CD8-positive, alpha-beta memory T cell (primary cell): ENCODE data around the gene DPY19L3. TPM values are rescaled to one million over a fixed set of nuclear protein-coding genes. Genes with fewer than 3 reads are reported as not detected.
A peak's percentile ranks its signal among the peaks of the same experiment; 100 is the strongest.
"Not testable (repeated sequence)": the region's sequence is repeated elsewhere in the genome, so short reads cannot be mapped to it uniquely, and the experiment has no call there.

ENCODE experiments used
- CTCF ChIA-PET: fragments of 350-600 bp; sonication (Branson Sonifier 250); formaldehyde crosslinking; loops from one replicate; lab custom pipeline; 2021; ENCODE audit warnings: antibody characterized with exemption; lab: Charles Lee
- POLR2A ChIA-PET: fragments of 350-600 bp; sonication (Branson Sonifier 250); formaldehyde crosslinking; loops from one replicate; lab custom pipeline; 2021; ENCODE audit warnings: antibody characterized with exemption; lab: Charles Lee
- DNase-seq, 5 donors: peaks; one replicate each; pipeline versions ENCODE4 v3.0.0 to v3.0.0-alpha.2; 2020 to 2022; ENCODE audit warnings: mixed read lengths in 1 of 5
- H3K27ac ChIP-seq: one replicate; pipeline ENCODE4 v1.7.0; 2013; ENCODE audit warnings: low read depth, mild to moderate bottlenecking, low read length, moderate library complexity
- H3K27me3 ChIP-seq: 2 replicates; pipeline ENCODE4 v1.7.0; 2013; ENCODE audit warnings: low read length, mild to moderate bottlenecking; ENCODE audit not compliant: insufficient read depth, poor library complexity, severe bottlenecking
- H3K36me3 ChIP-seq: 2 replicates; pipeline ENCODE4 v1.7.0; 2013; ENCODE audit warnings: mild to moderate bottlenecking, low read length, moderate library complexity; ENCODE audit not compliant: insufficient read depth
- H3K4me1 ChIP-seq: 2 replicates; pipeline ENCODE4 v1.7.0; 2013; ENCODE audit warnings: mild to moderate bottlenecking, low read length, moderate library complexity; ENCODE audit not compliant: insufficient read depth
- H3K4me3 ChIP-seq: 2 replicates; pipeline ENCODE4 v1.7.0; 2013; ENCODE audit warnings: mild to moderate bottlenecking, low read length
- H3K9me3 ChIP-seq: 2 replicates; pipeline ENCODE4 v1.7.0; 2013; ENCODE audit warnings: mild to moderate bottlenecking, low read length
- H3K27ac Mint-ChIP-seq, 8 donors: one replicate each; pipeline ENCODE4 v1.8.0; 2020 to 2021; ENCODE audit warnings: mixed read lengths in 8 of 8, mild to moderate bottlenecking in 6 of 8, inconsistent platforms in 3 of 8, moderate library complexity in 3 of 8
- H3K27me3 Mint-ChIP-seq, 2 donors: one replicate each; pipeline ENCODE4 v1.8.0; 2020 to 2021; ENCODE audit warnings: mixed read lengths in 2 of 2, mild to moderate bottlenecking in 1 of 2, moderate library complexity in 1 of 2
- H3K36me3 Mint-ChIP-seq, 3 donors: one replicate each; pipeline ENCODE4 v1.8.0; 2020 to 2021; ENCODE audit warnings: mixed read lengths in 3 of 3, inconsistent platforms in 1 of 3, mild to moderate bottlenecking in 1 of 3
- H3K4me1 Mint-ChIP-seq, 3 donors: one replicate each; pipeline ENCODE4 v1.8.0; 2020 to 2021; ENCODE audit warnings: mixed read lengths in 3 of 3, inconsistent platforms in 1 of 3, mild to moderate bottlenecking in 1 of 3
- H3K4me3 Mint-ChIP-seq, 7 donors: one replicate each; pipeline ENCODE4 v1.8.0; 2020 to 2021; ENCODE audit warnings: mixed read lengths in 7 of 7, mild to moderate bottlenecking in 6 of 7, moderate library complexity in 4 of 7, inconsistent platforms in 2 of 7
- H3K9me3 Mint-ChIP-seq, 5 donors: one replicate each; pipeline ENCODE4 v1.8.0; 2020 to 2022; ENCODE audit warnings: mixed read lengths in 5 of 5, mild to moderate bottlenecking in 3 of 5, moderate library complexity in 2 of 5, inconsistent platforms in 1 of 5
- polyA plus RNA-seq: library from polyadenylated mRNA; unstranded; fragments of 300-500 nt; fragmentation: Illumina TruSeq; gene quantifications from one replicate; pipeline ENCODE4 v1.2.3, GENCODE V29; 2021
- total RNA-seq, 2 experiments: library from RNA; stranded (reverse); gene quantifications; one replicate each; pipeline ENCODE4 v1.2.3, GENCODE V29; 2021

Gene DPY19L3
- total and polyA plus RNA-seq, 3 experiments from 2014 or later: 2.7 to 25.0 (median 21.6) TPM

- no peaks in the 10 kb centered on the region for H3K9me3 Mint-ChIP-seq
- DNase-seq: no peak
- no peaks in the 10 kb centered on the region for H3K4me1 Mint-ChIP-seq
- H3K4me1 ChIP-seq: no peaks in the 10 kb centered on the region
- no peaks in the 10 kb centered on the region for H3K36me3 ChIP-seq
- H3K4me3 Mint-ChIP-seq: no peak overlapping the region
- no peak overlapping the region for H3K4me3 ChIP-seq
- H3K27ac ChIP-seq: no peak overlapping the region
- no peak overlapping the region for H3K27ac Mint-ChIP-seq
- peaks cover 15 to 43% (median 29%) of the 10 kb centered on the region in 3 donors for H3K36me3 Mint-ChIP-seq
- CTCF ChIA-PET: no interaction called here
- no peaks in the 10 kb centered on the region for H3K9me3 ChIP-seq
- no peaks in the 10 kb centered on the region for H3K27me3 Mint-ChIP-seq
- H3K27me3 ChIP-seq: no peaks in the 10 kb centered on the region
- POLR2A ChIA-PET: no interaction called here
These were observed 9.7 kb downstream of the DPY19L3 start for GRCh38 chr19:32415246-32415645.

GRCh38 chr19:32415669-32416068 lies 10.1 kb downstream of the DPY19L3 start:
- POLR2A ChIA-PET: no interaction called here

GRCh38 chr19:32416749-32417456 lies 11.3 kb downstream of the DPY19L3 start:
- Mint-ChIP-seq H3K9me3 (no peaks in the 10 kb centered on the region), H3K27ac (no peak overlapping the region), H3K36me3 (peaks cover 15 to 32% (median 25%) of the 10 kb centered on the region in 3 donors), H3K4me1 (peaks cover 4 to 5% (median 5%) of the 10 kb centered on the region in 3 donors), H3K4me3 (no peak overlapping the region), H3K27me3 (no peaks in the 10 kb centered on the region)
- POLR2A ChIA-PET: no interaction called here
- CTCF ChIA-PET: no interaction called here
- H3K36me3 ChIP-seq: no peaks in the 10 kb centered on the region
- peaks cover 5% of the 10 kb centered on the region for H3K4me1 ChIP-seq
- H3K27ac ChIP-seq: no peak overlapping the region
- no peak overlapping the region for H3K4me3 ChIP-seq
- no peaks in the 10 kb centered on the region for H3K9me3 ChIP-seq
- H3K27me3 ChIP-seq: no peaks in the 10 kb centered on the region
- DNase-seq: no peak

More at GRCh38 chr19:32415669-32416068, 10.1 kb downstream of the DPY19L3 start:
- no peaks in the 10 kb centered on the region for H3K27me3 ChIP-seq
- CTCF ChIA-PET: no interaction called here
- Mint-ChIP-seq H3K36me3 (peaks cover 15 to 43% (median 29%) of the 10 kb centered on the region in 3 donors), H3K27me3 (no peaks in the 10 kb centered on the region), H3K27ac (no peak overlapping the region), H3K4me1 (no peaks in the 10 kb centered on the region), H3K4me3 (no peak overlapping the region), H3K9me3 (no peaks in the 10 kb centered on the region)
- H3K9me3 ChIP-seq: no peaks in the 10 kb centered on the region
- H3K4me3 ChIP-seq: no peak overlapping the region
- H3K36me3 ChIP-seq: no peaks in the 10 kb centered on the region
- no peak overlapping the region for H3K27ac ChIP-seq
- no peaks in the 10 kb centered on the region for H3K4me1 ChIP-seq
- DNase-seq: no peak

- ChIA-PET CTCF (no interaction called here), POLR2A (no interaction called here)
- Histone ChIP-seq H3K4me3 (no peak overlapping the region), H3K27ac (no peak overlapping the region), H3K9me3 (no peaks in the 10 kb centered on the region), H3K36me3 (no peaks in the 10 kb centered on the region), H3K27me3 (no peaks in the 10 kb centered on the region), H3K4me1 (peaks cover 14% of the 10 kb centered on the region)
- H3K4me1 Mint-ChIP-seq: peaks cover 9 to 15% (median 11%) of the 10 kb centered on the region in 3 donors
- peaks cover 11 to 23% (median 19%) of the 10 kb centered on the region in 3 donors for H3K36me3 Mint-ChIP-seq
- DNase-seq: no peak
- H3K27me3 Mint-ChIP-seq: no peaks in the 10 kb centered on the region
- H3K9me3 Mint-ChIP-seq: no peaks in the 10 kb centered on the region
- no peak overlapping the region for H3K4me3 Mint-ChIP-seq
- no peak overlapping the region for H3K27ac Mint-ChIP-seq
These were observed 12.6 kb downstream of the DPY19L3 start for GRCh38 chr19:32418155-32418554.

GRCh38 chr19:32421589-32422361 lies 16.2 kb downstream of the DPY19L3 start:
- peak overlapping the region in 1 of 7 donors; percentile 14 for H3K4me3 Mint-ChIP-seq

GRCh38 chr19:32422435-32422834 lies 16.9 kb downstream of the DPY19L3 start:
- H3K27me3 Mint-ChIP-seq: no peaks in the 10 kb centered on the region
- Histone ChIP-seq H3K27ac (peak overlapping the region; percentile 28), H3K27me3 (no peaks in the 10 kb centered on the region), H3K4me3 (peak overlapping the region; percentile 6), H3K36me3 (no peaks in the 10 kb centered on the region), H3K4me1 (peaks cover 14% of the 10 kb centered on the region), H3K9me3 (no peaks in the 10 kb centered on the region)
- no peak overlapping the region for H3K4me3 Mint-ChIP-seq
- no peak for DNase-seq
- ChIA-PET POLR2A (no interaction called here), CTCF (no interaction called here)
- peak overlapping the region in 2 of 8 donors; percentile 17 to 29 for H3K27ac Mint-ChIP-seq
- H3K36me3 Mint-ChIP-seq: peaks cover 0 to 8% (median 4%) of the 10 kb centered on the region in 3 donors
- peaks cover 9 to 15% (median 11%) of the 10 kb centered on the region in 3 donors for H3K4me1 Mint-ChIP-seq
- no peaks in the 10 kb centered on the region for H3K9me3 Mint-ChIP-seq

More at GRCh38 chr19:32421589-32422361, 16.2 kb downstream of the DPY19L3 start:
- Mint-ChIP-seq H3K36me3 (peaks cover 3 to 9% (median 4%) of the 10 kb centered on the region in 3 donors), H3K27me3 (no peaks in the 10 kb centered on the region), H3K4me1 (peaks cover 9 to 15% (median 11%) of the 10 kb centered on the region in 3 donors), H3K27ac (peak overlapping the region in 6 of 8 donors; percentile 1 to 69 (median 28)), H3K9me3 (no peaks in the 10 kb centered on the region)
- POLR2A ChIA-PET: no interaction called here
- no peaks in the 10 kb centered on the region for H3K36me3 ChIP-seq
- peak overlapping the region; percentile 56 for H3K27ac ChIP-seq
- CTCF ChIA-PET: no interaction called here
- no peak for DNase-seq
- peaks cover 14% of the 10 kb centered on the region for H3K4me1 ChIP-seq
- H3K27me3 ChIP-seq: no peaks in the 10 kb centered on the region
- peak overlapping the region; percentile 6 for H3K4me3 ChIP-seq
- H3K9me3 ChIP-seq: no peaks in the 10 kb centered on the region

- H3K9me3 ChIP-seq, H3K4me3 ChIP-seq, H3K4me3 Mint-ChIP-seq, H3K27ac Mint-ChIP-seq, H3K27ac ChIP-seq, H3K36me3 Mint-ChIP-seq, H3K27me3 Mint-ChIP-seq, DNase-seq, POLR2A ChIA-PET, CTCF ChIA-PET, H3K36me3 ChIP-seq, H3K9me3 Mint-ChIP-seq, H3K27me3 ChIP-seq: not testable (repeated sequence)
- H3K4me1 Mint-ChIP-seq: peaks cover 9 to 15% (median 11%) of the 10 kb centered on the region in 3 donors
- H3K4me1 ChIP-seq: peaks cover 14% of the 10 kb centered on the region
These were observed 18.4 kb downstream of the DPY19L3 start for GRCh38 chr19:32423944-32424343.

- no peaks in the 10 kb centered on the region for H3K27me3 ChIP-seq
- Mint-ChIP-seq H3K27me3 (no peaks in the 10 kb centered on the region), H3K27ac (no peak overlapping the region), H3K36me3 (peaks cover 4% of the 10 kb centered on the region in 3 donors), H3K4me3 (no peak overlapping the region), H3K9me3 (no peaks in the 10 kb centered on the region), H3K4me1 (peaks cover 0 to 3% (median 0%) of the 10 kb centered on the region in 3 donors)
- H3K9me3 ChIP-seq: no peaks in the 10 kb centered on the region
- no peak overlapping the region for H3K4me3 ChIP-seq
- no peak for DNase-seq
- CTCF ChIA-PET: no interaction called here
- H3K27ac ChIP-seq: no peak overlapping the region
- POLR2A ChIA-PET: no interaction called here
- peaks cover 3% of the 10 kb centered on the region for H3K4me1 ChIP-seq
- no peaks in the 10 kb centered on the region for H3K36me3 ChIP-seq
These were observed 22.0 kb downstream of the DPY19L3 start for GRCh38 chr19:32427536-32427935.
